DMS53 treated with DMSO at 0.1 percent for 48 hours (cell line): ENCODE data around the gene KIF24.
"Not testable (repeated sequence)": the region's sequence is repeated elsewhere in the genome, so short reads cannot be mapped to it uniquely, and the experiment has no call there.

Experiments
- DNase-seq: peaks from one replicate; lab custom pipeline; 2025; ENCODE audit not compliant: unreplicated experiment; lab: John Stamatoyannopoulos, UW

Gene KIF24

GRCh38 chr9:34366365-34366764 lies 37.3 kb upstream of the KIF24 start:
- DNase-seq = no peak

- DNase-seq = no peak
Measured at GRCh38 chr9:34365282-34365681, 36.2 kb upstream of the KIF24 start.

- no peak for DNase-seq
Measured at GRCh38 chr9:34363619-34364351, 34.7 kb upstream of the KIF24 start.

- DNase-seq = no peak
Measured at GRCh38 chr9:34362614-34363214, 33.6 kb upstream of the KIF24 start.

- not testable (repeated sequence) for DNase-seq
Measured at GRCh38 chr9:34352957-34353356, 23.9 kb upstream of the KIF24 start.

- DNase-seq = not testable (repeated sequence)
Measured at GRCh38 chr9:34352122-34352652, 23.1 kb upstream of the KIF24 start.

- no peak for DNase-seq
Measured at GRCh38 chr9:34349324-34349723, 20.3 kb upstream of the KIF24 start.

GRCh38 chr9:34347800-34348158 lies 18.7 kb upstream of the KIF24 start:
- DNase-seq = no peak

- DNase-seq = no peak
Measured at GRCh38 chr9:34346873-34347799, 18.1 kb upstream of the KIF24 start.

GRCh38 chr9:34343605-34344004 lies 14.5 kb upstream of the KIF24 start:
- no peak for DNase-seq

GRCh38 chr9:34343090-34343489 lies 14.0 kb upstream of the KIF24 start:
- no peak for DNase-seq

GRCh38 chr9:34341659-34342295 lies 12.7 kb upstream of the KIF24 start:
- DNase-seq = no peak

GRCh38 chr9:34338665-34339385 lies 9.8 kb upstream of the KIF24 start:
- no peak for DNase-seq

- not testable (repeated sequence) for DNase-seq
Measured at GRCh38 chr9:34338079-34338478, 9.0 kb upstream of the KIF24 start.

- DNase-seq = no peak
Measured at GRCh38 chr9:34337403-34337802, 8.3 kb upstream of the KIF24 start.

- DNase-seq = no peak
Measured at GRCh38 chr9:34335376-34335775, 6.3 kb upstream of the KIF24 start.

- no peak for DNase-seq
Measured at GRCh38 chr9:34334916-34335315, 5.8 kb upstream of the KIF24 start.

GRCh38 chr9:34334337-34334824 lies 5.3 kb upstream of the KIF24 start:
- DNase-seq = no peak

GRCh38 chr9:34333836-34334235 lies 4.8 kb upstream of the KIF24 start:
- DNase-seq = no peak
